A549 treated with CpdA at 1 μM for 4 hours (cell line): ENCODE data around the gene TRAM2. TPM values are rescaled to one million over a fixed set of nuclear protein-coding genes. Genes with fewer than 3 reads are reported as not detected.

Source experiments
- total RNA-seq: library from RNA; stranded (reverse); fragments of 200-300 nt; extraction: Qiagen RNA extraction; gene quantifications from 5 replicates; pipeline ENCODE4 v1.2.3, GENCODE V29; 2022; ENCODE audit warnings: low read depth

TRAM2 gene, protein sequence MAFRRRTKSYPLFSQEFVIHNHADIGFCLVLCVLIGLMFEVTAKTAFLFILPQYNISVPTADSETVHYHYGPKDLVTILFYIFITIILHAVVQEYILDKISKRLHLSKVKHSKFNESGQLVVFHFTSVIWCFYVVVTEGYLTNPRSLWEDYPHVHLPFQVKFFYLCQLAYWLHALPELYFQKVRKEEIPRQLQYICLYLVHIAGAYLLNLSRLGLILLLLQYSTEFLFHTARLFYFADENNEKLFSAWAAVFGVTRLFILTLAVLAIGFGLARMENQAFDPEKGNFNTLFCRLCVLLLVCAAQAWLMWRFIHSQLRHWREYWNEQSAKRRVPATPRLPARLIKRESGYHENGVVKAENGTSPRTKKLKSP
- total RNA-seq = 19.6 to 24.9 TPM (median 22.2 TPM) in 5 replicates

DNA sequence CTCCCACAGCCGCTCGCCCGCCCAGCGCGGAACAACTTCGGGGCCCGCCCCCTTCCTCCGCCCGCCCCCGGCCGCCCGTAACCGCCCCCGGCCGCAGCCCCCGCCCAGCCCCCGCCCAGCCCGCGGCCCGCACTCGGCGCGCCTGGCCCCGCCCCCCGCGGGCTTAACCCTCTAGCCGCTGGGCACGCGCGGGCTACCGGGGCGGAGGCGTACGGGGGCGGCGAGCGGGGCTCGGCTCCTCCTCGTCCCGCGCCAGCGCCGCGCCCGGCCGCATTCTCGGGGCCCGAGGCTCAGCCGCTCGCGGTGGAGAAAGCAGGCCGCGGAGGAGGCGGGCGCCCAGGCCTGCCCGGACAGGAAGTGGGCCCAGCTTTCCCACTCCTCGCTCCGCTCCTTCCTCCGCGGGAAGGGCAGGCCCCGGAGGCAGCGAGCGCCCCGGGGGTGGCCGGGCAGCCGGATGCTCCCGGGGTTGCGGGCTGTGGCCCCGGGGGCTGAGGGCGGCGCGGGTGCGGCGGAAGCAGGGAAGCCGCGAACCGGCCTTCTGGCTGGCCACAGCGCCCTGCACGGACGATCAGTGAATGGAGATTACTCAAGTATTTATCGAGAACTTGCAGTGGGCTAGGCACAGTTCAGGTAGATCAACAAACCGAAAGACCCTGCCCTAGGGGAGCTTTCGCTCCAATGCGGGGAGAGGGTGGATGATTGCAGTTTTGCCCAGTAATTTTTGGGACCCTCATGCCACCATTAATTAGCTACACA lies at the start of gene TRAM2:
Gene TRAM2 (minus strand): TSS at position 39 of the 756 bp plus-strand sequence. CDS start 145 bp downstream, outside the sequence.

Other genes with a start within 250 kb of the TRAM2 start
- gene PAQR8, start 214.9 kb downstream of the TRAM2 start, total RNA-seq = 0.49 to 1.1 TPM (median 0.89 TPM) in 5 replicates
- 10.0 to 12.9 TPM (median 10.9 TPM) in 5 replicates for gene EFHC1, start 156.7 kb downstream of the TRAM2 start, total RNA-seq
- 36.4 to 47.7 TPM (median 37.7 TPM) in 5 replicates for gene TMEM14A, start 94.1 kb upstream of the TRAM2 start, total RNA-seq
- gene GSTA2, start 186.4 kb upstream of the TRAM2 start, total RNA-seq = not detected in 5 replicates
- not detected in 5 replicates for gene GSTA1, start 226.8 kb upstream of the TRAM2 start, total RNA-seq